ENCODE results near the gene LHPP.

The LHPP gene

GRCh38 chr10:124651402-124651891 lies 189.8 kb downstream of the LHPP start:
- no peak for DNase-seq

GRCh38 chr10:124652200-124652599 lies 190.6 kb downstream of the LHPP start:
- DNase-seq: no peak

GRCh38 chr10:124652701-124653100 lies 191.1 kb downstream of the LHPP start:
- DNase-seq: no peak

GRCh38 chr10:124653311-124653710 lies 191.7 kb downstream of the LHPP start:
- DNase-seq: no peak

- peak in 1 of 58 donors; percentile 58 for DNase-seq
These were observed 192.4 kb downstream of the LHPP start for GRCh38 chr10:124653811-124654651.

- DNase-seq: no peak
These were observed 193.1 kb downstream of the LHPP start for GRCh38 chr10:124654686-124655085.

- no peak for DNase-seq
These were observed 193.8 kb downstream of the LHPP start for GRCh38 chr10:124655191-124656112.

GRCh38 chr10:124656113-124656490 lies 194.5 kb downstream of the LHPP start:
- DNase-seq: no peak

GRCh38 chr10:124656541-124656940 lies 194.9 kb downstream of the LHPP start:
- no peak for DNase-seq

- DNase-seq: peak in 9 of 58 donors; percentile 10 to 49 (median 32)
These were observed 196.2 kb downstream of the LHPP start for GRCh38 chr10:124657806-124658205.

GRCh38 chr10:124658591-124659242 lies 197.1 kb downstream of the LHPP start:
- no peak for DNase-seq

GRCh38 chr10:124659380-124659779 lies 197.8 kb downstream of the LHPP start:
- DNase-seq: no peak

GRCh38 chr10:124660404-124661125 lies 198.9 kb downstream of the LHPP start:
- no peak for DNase-seq

- DNase-seq: no peak
These were observed 200.1 kb downstream of the LHPP start for GRCh38 chr10:124661660-124662180.

GRCh38 chr10:124663228-124663627 lies 201.6 kb downstream of the LHPP start:
- no peak for DNase-seq

Data from anterior cingulate cortex (tissue), 58 donors.